H1 (cell line): ENCODE measurements around the gene SLC35F1. TPM values are rescaled to one million over a fixed set of nuclear protein-coding genes. Genes with fewer than 3 reads are reported as not detected.

Source experiments
- TEAD4 ChIP-seq: IDR thresholded peaks from 2 replicates; pipeline ENCODE4 v1.6.1; 2012; ENCODE audit warnings: low read depth, low read length, inconsistent platforms, mixed read lengths
- YY1 ChIP-seq: IDR thresholded peaks from 2 replicates; pipeline ENCODE4 v1.6.1; 2011; ENCODE audit warnings: low read depth, mild to moderate bottlenecking, low read length
- polyA plus RNA-seq, 7 experiments: library from polyadenylated mRNA; depleted of rRNA in 3 of 7; stranded (reverse) in 5 of 7; unstranded in 2 of 7; fragments of >200 nt in 5 of 7; fragments of 200-250 nt in 2 of 7; gene quantifications; 1 replicate in 5 of 7; 2 replicates in 1 of 7; 4 replicates in 1 of 7; pipeline versions ENCODE4 v1.2.1 to v1.2.3, GENCODE V29; 2011 to 2013; ENCODE audit warnings: missing spikeins in 2 of 7, mixed read lengths in 2 of 7
- total RNA-seq: library from RNA; stranded (reverse); fragmentation: NEBNext Ultra II Directional; extraction: Animal tissue kit (Norgen Biotek cat#: 25700); gene quantifications from 2 replicates; pipeline ENCODE4 v1.2.1, GENCODE V29; 2021

SLC35F1 gene
- total and polyA plus RNA-seq, 2 of the 8 experiments (the other 6 are each of a cell fraction or from before 2014, with no cell fraction given), result 7.0 to 10.0 TPM

- no peak for TF ChIP-seq YY1
- TF ChIP-seq TEAD4, result no peak
Observed at GRCh38 chr6:118318648-118319047, 411.6 kb downstream of the SLC35F1 start (continued).
